Transverse colon (tissue), 3 donors: ENCODE measurements around the gene TET2.

Experiments used
- EP300 ChIP-seq: sonication (generic); formaldehyde crosslinking; IDR thresholded peaks from one replicate; pipeline ENCODE4 v1.6.1; 2017; ENCODE audit warnings: antibody characterized with exemption, low read depth
- POLR2A ChIP-seq: fragments of 450-650 bp; IDR thresholded peaks from one replicate; pipeline ENCODE4 v1.6.1; 2016; ENCODE audit warnings: antibody characterized with exemption, mild to moderate bottlenecking, moderate library complexity
- POLR2AphosphoS5 ChIP-seq, 3 donors: sonication (generic); formaldehyde crosslinking; IDR thresholded peaks; one replicate each; pipeline ENCODE4 v1.6.1; 2016; ENCODE audit warnings: antibody characterized with exemption in 3 of 3

GRCh38 chr4:105206214-105206613, 59.5 kb downstream of the TET2 start:
- TF ChIP-seq POLR2A = no peak
- TF ChIP-seq POLR2AphosphoS5 (IDR thresholded peaks at IDR 0.05) = no peak
- TF ChIP-seq EP300 = no peak
